ENCODE data around the gene ABCB6.

Gene ABCB6

DNA sequence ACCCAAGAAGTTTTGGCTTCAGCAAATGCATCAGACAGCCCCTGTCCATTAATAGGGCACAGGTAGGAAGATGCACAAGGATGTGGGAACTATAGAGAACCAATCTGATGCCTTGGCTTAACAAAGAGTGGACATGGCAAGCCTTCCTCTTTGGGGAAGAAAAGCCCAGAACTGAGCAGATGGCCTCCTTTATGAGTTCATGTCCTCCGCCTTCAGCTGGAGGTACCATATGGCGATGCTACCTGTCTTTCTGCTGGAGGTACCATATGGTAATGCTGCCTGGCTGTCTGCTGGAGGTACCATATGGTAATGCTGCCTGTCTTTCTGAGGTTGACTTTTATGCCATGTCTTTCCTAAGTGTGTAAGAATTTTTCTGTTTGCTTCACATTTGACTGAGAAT is 34.6 kb downstream of the ABCB6 start:
- DNase-seq (ENCODE audit: low read depth in 3 of 3), result no peak

DNA sequence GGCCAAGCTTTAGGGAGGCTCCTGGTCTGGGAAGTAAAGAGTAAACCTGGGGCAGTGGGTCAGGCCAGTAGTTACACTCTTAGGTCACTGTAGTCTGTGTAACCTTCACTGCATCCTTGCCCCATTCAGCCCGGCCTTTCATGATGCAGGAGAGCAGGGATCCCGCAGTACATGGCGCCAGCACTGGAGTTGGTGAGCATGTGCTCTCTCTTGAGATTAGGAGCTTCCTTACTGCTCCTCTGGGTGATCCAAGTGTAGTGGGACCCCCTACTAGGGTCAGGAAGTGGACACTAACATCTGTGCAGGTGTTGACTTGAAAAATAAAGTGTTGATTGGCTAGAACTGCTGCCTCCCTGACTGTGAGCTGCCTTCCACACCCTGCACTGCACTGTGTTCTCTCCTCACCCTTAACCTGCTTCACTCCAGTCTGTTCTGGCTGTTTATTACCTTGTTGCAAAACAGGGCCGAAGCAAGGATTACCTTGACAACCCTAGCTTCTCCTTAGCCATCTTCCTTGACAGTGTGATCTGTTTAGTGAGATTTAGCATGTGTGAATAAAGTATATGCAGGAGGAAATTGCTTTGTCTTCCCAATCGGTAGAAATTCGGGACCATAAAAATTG is 35.5 kb downstream of the ABCB6 start:
- DNase-seq (ENCODE audit: low read depth in 3 of 3), result no peak

DNA sequence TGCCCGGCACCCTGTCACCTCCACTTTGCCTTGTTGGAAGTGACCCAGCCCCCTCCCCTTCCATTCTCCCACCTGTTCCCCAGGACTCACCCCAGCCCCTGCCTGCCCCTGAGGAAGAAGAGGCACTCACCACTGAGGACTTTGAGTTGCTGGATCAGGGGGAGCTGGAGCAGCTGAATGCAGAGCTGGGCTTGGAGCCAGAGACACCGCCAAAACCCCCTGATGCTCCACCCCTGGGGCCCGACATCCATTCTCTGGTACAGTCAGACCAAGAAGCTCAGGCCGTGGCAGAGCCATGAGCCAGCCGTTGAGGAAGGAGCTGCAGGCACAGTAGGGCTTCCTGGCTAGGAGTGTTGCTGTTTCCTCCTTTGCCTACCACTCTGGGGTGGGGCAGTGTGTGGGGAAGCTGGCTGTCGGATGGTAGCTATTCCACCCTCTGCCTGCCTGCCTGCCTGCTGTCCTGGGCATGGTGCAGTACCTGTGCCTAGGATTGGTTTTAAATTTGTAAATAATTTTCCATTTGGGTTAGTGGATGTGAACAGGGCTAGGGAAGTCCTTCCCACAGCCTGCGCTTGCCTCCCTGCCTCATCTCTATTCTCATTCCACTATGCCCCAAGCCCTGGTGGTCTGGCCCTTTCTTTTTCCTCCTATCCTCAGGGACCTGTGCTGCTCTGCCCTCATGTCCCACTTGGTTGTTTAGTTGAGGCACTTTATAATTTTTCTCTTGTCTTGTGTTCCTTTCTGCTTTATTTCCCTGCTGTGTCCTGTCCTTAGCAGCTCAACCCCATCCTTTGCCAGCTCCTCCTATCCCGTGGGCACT is 36.2 kb downstream of the ABCB6 start:
- no peak for DNase-seq (ENCODE audit: low read depth in 3 of 3)

DNA sequence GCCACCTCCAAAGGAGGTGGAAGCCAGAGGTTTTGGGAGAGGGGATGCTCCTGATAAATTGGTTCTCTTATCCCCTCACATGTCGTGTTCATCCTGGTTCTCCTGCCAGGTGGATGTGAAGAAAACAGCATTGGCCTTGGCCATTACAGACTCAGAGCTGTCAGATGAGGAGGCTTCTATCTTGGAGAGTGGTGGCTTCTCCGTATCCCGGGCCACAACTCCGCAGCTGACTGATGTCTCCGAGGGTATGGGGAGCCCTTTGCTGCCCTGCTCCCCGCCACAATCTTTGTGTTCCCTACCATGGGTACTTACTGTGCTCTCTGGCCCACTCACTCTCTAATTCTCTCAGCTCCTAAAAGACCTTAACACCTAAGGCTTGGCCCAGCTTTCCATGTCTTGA is 37.2 kb downstream of the ABCB6 start:
- DNase-seq (ENCODE audit: low read depth in 3 of 3), result no peak

DNA sequence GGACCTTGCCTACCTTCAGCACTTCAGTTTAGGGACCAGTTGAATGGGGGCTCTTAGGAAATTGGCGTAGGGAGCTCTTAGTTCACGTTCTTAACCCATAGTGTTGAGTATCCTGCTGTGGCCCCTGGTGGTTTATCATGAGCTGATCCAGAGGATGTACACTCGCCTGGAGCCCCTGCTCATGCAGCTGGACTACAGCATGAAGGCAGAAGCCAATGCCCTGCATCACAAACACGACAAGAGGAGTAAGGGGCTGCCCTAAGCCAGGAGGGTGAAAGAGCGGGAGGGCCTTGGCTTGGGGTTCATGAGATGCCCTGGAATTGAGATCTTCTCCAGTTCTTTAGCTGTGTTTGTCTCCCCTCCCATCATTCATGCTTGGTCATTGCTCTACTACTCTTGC is 37.8 kb downstream of the ABCB6 start:
- no peak for DNase-seq (ENCODE audit: low read depth in 3 of 3)

DNA sequence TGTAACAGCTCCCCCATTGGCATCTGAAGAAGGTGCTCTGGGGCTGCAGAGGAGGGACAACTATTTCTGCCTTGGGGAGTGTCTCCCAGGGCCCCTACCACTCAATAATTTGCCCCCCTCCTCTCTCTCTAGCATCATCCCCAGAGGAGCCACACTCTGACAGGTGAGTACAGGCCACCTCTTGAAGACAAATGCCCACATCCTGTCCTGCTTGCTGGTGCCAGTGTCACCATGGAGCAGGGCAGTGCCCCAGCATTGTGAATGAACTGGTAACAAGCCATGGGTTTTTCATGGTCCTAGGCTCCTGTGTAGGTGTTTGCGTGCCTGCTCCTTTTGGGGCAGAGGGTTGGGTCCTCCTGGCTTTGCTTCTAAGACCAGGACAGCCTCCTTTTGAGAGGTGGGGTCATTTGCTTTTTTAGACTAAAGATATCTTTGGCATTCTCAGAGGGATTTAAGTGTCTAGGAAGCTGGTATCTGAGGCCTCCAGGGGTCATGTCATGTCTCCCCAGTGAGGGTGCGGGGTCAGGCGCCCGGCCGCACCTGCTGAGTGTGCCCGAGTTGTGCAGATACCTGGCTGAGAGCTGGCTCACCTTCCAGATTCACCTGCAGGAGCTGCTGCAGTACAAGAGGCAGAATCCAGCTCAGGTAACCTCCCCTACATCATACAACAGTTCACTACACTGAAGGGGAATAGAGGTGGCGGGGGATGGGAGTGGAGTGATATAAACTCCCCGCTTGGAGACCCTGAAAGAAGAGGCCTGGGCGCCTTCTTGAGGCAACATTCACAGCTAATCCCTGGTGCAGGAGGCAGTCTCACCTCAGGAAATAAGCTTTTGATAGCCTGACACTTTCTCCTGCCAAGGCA is 38.9 kb downstream of the ABCB6 start:
- no peak for DNase-seq (ENCODE audit: low read depth in 3 of 3)

DNA sequence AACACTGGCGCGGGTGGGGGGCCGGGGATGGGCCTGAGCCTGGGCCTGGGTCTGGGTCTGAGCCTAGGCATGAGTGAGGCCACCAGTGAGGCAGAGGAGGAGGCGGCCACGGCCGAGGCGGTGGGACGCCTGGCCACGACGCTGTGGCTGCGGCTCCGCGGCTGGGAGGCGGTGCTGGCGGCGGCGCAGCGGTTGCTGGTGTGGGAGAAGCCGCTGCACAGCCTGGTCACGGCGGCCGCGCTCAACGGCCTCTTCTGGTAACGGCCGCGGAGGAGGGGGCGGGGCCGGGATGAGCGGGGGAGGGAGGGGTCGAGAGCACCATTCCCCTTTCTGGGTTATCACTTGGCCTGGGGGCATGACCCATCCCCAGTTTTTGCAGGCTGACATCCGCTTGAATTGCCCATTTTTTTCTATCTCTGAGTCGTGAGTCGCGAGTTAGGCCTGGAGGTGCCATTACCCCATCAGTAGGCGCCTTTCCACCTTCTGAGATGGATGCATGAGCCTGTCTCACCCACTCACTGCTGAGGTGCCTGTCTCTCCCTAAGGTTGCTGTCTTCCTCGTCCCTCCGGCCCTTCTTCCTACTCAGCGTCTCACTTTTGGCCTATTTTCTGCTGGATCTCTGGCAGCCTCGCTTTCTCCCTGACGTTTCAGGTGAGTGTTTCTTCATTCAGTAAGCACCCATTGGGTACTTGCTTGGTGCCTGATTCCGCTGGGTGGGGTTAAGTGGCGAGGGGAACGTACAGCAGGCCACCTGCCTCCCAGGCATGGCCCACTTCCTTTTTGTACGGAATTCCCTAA is 40.2 kb downstream of the ABCB6 start:
- DNase-seq (ENCODE audit: low read depth in 3 of 3), result no peak

DNA sequence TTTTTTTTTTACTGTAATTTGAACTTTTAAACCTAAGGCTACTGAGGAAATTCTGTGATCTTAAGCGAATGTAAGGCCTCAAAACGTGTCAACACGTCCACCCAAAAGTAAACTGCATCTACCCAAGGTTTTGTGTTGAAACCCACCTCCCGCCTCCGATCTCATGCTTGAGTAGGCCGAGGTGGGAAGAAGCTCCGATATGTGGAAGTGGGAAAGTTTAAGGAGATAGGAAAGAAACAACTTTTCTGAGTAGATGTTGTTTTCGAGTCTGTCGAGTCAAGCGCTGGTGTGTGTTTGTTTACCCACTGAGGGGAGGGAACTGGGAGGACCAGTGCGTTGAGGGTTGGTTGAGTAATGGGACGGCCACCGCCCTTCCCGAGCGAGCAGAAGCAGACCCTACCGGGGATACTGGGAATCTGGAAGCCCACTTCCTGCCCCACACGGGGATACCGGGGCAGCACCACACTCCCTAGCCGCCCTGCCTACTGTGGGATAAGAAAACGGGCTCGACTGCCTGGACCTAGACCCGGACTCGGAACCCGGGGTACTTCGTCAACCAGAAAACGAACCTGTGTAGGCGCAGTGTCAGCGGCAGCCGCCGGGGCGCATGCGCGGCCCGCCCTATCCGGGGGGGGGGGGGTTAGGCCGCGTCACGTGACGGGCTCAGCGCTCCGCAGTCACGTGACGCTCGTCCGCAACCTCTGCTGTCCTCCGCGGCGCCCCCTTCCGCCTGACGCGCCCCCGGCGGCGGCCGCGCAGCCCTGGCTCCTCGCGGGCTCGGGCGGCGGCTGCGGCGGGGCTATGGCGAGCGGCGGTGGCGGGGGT is 41.0 kb downstream of the ABCB6 start, which contains the start of gene RETREG2:
TSS of gene RETREG2 (plus strand) at position 724 of the 825 bp plus-strand sequence. CDS start at position 802, 78 bp downstream.
- peak; percentile 55 to 78 (median 61) for DNase-seq (ENCODE audit: low read depth in 3 of 3)

DNA sequence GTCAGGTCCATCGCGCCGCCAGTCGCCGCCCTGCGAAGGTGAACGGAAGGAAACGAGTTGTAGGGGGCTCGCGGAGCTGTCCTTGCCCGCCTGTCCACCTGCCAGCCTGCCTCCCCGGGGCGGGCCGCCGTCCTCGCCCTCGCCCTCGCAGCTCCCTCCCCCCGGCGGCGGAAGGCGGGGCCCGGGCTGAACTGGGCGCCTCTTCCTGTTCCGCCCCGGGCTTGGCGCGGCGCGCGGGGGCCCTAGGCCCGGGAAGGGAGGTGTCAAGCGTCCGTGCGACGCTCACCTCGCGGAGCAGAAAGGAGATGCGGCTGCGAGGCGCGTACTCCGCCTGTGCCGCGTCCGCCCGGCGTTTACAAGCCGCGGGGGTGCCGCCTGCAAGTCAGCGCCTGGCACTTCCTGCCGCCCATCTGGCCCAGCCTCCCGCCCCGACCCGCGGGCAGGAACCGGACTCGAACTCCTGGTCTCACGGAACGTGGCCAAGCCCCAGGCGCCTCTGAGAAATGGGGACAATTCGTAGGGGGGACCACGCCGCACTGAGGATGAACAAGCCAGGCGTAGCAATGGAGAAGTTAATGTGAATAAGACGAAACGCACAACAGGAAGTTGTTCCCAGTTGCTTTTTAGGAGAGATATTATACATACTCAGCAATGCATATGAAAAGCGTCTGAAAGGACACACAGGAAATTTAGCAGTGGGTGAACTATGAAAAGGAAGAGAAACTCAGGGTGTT is 41.8 kb downstream of the ABCB6 start, which contains the start of gene CNPPD1:
TSS of gene CNPPD1 (minus strand) at position 108 of the 734 bp plus-strand sequence. CDS start at position 11, 97 bp downstream.
- DNase-seq (ENCODE audit: low read depth in 3 of 3), result peak; percentile 74 to 90 (median 77)

DNA sequence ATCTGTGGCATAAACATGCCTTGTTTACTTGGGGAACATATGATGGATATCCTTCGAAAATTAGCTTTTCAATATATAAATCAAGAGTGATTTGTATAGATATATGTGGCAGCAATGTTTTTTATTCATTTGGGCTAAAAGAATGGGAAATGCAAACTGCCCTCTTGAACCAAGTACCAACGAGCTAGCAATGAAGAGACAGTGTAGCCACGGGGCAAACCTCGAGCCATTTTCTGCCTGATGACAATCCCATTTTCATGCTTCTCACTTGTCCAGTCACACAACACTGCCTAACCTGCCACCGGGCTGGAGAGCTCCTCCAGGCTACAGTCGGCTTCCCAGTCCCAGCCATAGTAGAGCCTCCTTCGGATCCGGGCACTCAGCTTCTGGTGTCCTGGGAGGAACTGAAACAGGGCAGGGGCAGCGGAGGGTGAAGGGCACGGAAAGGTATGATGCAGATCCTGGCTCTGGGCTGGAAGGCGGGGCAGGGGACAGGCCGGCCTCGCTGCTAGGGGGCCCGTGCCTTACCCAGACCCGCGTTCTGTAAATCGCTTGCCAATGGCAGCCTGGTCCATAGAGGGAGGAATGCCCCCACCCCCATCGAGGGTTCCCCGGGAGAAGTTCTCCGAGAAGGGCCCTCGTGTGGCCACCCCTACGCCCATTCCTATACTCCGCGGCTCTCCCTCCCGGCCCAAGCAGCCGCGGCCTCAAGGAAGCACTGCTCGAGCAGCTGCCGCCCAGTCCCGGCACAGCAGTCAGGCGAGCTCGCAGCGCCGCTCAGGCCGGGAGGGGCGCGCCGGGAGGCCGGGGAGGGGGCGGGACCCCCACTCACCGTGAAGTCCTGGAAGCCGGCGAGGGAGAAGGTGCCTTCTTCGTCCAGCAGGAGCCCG is 42.6 kb downstream of the ABCB6 start:
- DNase-seq (ENCODE audit: low read depth in 3 of 3), result no peak

DNA sequence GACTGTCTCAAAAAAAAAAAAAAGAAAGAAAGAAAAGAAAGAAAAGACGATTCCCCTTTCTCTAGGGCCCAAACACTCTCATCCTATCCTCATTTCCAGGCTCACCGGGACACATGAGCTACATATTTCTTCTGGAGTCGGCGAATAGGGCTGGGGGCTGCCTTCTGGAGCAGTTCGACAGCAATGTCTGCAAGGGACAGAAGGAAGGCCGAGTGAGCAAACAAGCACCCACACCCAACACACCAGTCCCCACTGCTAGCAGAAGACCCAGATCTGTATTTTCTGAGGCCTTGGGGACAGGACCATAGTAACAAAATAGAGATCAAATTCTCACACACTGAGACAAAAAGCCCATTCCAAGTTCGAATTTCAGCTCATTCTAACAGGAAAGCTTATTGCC is 43.3 kb downstream of the ABCB6 start:
- DNase-seq (ENCODE audit: low read depth in 3 of 3), result no peak

DNA sequence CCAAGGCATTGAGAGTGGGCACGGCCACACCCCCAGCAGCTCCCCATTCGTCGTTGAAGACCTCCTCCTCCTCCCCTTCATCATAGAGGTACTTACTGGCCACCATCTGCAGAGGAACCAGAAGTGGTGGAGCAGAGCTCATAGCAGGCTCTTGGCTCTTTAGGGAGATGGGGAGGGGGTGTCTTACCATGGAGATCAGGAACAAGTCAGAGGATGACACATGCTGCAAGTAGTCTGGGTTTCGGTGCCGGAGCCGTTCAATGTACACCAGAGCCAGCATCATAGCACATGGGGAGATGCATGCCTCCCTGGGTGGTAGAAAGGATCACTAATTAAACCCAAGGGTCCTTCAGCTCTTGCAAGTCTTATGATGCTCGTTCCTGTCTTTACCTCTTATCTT is 44.0 kb downstream of the ABCB6 start:
- DNase-seq (ENCODE audit: low read depth in 3 of 3), result no peak

DNA sequence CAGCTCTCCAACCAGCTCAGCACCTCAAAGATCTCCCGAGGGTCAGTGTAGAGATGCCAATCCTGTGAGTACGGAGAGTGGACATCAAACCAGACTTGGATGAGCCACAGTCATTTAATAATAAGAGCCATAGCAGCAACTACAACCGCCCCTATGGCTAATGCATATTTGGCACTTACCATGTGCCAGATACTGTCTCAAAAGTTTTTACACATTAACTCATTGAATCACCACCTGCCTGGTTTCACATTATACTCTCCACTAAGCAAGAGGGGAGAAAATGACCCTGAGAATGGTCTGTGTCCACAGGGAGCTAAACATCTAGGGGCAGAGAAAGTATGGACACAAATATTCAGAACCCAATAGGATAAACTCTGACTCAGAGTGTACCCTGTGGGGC is 44.6 kb downstream of the ABCB6 start:
- no peak for DNase-seq (ENCODE audit: low read depth in 3 of 3)

DNA sequence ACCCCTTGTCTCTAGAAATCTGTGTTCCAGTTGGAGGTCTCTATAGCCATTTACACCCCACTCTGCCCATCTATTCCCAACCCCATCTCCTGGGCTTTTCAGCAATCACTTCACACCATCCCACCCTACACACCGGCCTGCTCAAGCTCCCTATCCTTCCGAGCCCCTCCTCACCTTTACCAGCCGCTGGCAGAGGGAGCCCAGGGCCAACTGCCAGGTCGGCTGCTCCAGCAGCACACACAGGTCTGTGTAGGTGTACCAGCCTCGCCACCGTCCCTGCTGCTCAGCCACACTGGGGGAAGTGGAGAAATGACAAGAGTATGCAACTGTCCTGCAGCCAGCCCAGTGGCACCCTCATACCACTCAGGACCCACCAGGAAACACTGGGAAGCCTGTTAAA is 45.6 kb downstream of the ABCB6 start:
- DNase-seq (ENCODE audit: low read depth in 3 of 3), result no peak

DNA sequence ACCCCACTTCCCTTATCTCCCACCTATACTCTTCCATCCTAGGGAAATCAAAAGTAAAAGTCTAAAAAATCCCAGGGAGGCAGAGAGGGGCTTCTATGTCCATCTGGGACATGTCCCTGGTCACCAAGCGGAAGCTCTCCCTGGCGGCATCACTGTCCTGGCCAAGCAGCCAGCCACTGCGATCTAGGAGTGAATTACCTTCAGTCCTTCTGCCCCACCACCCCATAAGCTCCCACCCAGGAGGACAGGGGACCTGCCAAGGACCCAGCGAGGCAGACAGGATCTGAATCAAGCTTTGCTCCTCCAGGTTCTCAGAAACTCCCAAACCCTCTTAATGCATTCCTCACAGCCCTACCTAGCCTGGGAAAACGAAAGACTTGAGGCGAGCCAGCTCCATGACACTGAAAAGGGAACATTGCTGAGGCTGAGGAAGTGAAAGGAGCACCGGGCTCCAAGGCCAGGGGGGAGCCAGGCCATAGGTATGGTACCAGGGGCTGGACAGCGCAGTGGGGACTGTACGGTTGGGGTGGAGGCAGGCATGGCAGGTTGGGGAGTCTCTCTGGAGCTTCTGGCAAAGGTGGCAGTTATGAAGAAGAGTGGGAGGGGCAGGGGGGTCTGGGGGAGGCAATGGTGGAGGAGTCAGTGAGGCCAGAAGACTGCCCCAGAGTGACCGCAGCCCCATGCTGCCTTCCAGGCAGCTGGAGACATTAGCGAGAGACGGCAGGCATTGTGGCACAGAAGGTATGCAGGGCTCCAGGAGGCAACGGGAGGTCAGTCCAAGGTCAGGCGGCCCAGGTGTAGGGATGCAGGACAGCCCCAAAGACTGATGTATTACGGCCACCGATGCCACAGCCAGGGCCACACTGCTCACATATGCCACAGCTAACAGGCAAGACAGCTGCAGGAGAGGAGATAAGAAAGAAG is 46.3 kb downstream of the ABCB6 start:
- DNase-seq (ENCODE audit: low read depth in 3 of 3), result no peak

DNA sequence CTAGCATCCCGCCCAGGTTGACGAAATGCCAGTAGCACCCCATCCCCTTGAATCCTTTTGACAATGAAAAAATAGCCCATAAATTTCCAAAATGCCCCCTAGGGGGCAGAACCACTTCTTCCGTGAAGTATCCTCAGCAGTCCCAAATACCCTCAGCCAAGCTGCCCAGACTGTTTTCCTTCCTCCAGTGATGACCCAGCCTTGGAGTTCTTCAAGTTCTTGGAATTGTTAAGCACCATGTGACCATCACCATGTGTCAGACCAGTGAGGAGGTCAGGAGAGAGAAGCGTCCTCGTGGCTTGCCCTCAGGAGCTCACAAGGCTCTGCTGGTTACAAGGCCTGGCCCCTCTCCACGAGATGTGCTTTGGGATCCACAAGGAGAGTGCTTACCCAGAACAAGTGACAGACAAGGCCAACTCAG is 47.5 kb downstream of the ABCB6 start:
- DNase-seq (ENCODE audit: low read depth in 3 of 3), result no peak

DNA sequence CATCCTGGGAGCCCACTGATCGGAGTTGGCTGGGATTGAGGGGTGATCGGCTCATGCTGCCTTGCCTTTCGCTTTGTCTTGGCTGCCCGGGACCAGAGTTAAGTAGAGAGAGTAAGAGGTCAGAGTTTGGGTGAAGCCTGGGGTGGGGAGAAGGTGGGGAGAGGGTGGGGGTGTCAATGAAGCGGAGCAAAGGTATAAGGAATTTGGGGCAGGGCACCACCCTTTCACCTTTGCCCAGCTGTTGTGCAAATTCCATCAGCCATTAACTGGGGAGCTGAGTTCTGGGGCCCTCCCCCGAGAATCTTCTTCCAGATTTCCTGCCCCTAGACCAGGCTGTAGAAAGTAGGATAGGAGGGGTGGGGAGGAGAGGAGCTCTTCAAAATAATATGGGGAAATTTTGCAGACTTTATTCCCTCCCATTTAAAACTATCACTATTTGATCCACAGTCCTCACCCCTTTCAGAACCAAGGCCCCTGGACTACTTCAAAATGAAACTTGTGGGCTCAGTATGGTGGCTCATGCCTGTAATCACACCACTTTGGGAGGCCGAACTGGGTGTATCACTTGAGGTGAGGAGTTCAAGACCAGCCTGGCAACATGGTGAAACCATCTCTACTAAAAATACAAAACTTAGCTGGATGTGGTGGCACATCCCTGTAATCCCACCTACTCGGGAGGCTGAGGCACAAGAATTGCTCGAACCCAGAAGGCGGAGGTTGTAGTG is 48.7 kb downstream of the ABCB6 start, which contains the start of gene SLC23A3:
TSS of gene SLC23A3 (minus strand) at position 100 of the 725 bp plus-strand sequence. CDS start at position 55, 45 bp downstream.
- DNase-seq (ENCODE audit: low read depth in 3 of 3), result no peak

All from stimulated activated CD4-positive, alpha-beta T cell treated with anti-CD3 and anti-CD28 coated beads, TNF-alpha, amount 100 ng/mL, for 48 hours (primary cell).